GM18520 (cell line): ENCODE measurements around the gene KLHDC7B.
"Not testable (repeated sequence)": the region's sequence is repeated elsewhere in the genome, so short reads cannot be mapped to it uniquely, and the experiment has no call there.

Source experiments
- ATAC-seq: cut with Tn5 transposase; IDR thresholded peaks from one replicate; pipeline ENCODE4 v1.9.1; 2021; ENCODE audit not compliant: unreplicated experiment

KLHDC7B gene

GRCh38 chr22:50517495-50518260 lies 28.0 kb upstream of the KLHDC7B start:
- no peak for ATAC-seq

- no peak for ATAC-seq
Observed at GRCh38 chr22:50518606-50519005, 27.1 kb upstream of the KLHDC7B start.

GRCh38 chr22:50519151-50519550 lies 26.5 kb upstream of the KLHDC7B start:
- no peak for ATAC-seq

GRCh38 chr22:50520184-50520583 lies 25.5 kb upstream of the KLHDC7B start:
- ATAC-seq = not testable (repeated sequence)

- ATAC-seq = no peak
Observed at GRCh38 chr22:50520826-50521453, 24.8 kb upstream of the KLHDC7B start.

- ATAC-seq = no peak
Observed at GRCh38 chr22:50521710-50522109, 24.0 kb upstream of the KLHDC7B start.

GRCh38 chr22:50522208-50522805 lies 23.4 kb upstream of the KLHDC7B start:
- ATAC-seq = no peak

- ATAC-seq = no peak
Observed at GRCh38 chr22:50522806-50523438, 22.8 kb upstream of the KLHDC7B start.

GRCh38 chr22:50523458-50523805 lies 22.3 kb upstream of the KLHDC7B start:
- ATAC-seq = no peak

- ATAC-seq = no peak
Observed at GRCh38 chr22:50523806-50524675, 21.7 kb upstream of the KLHDC7B start.

GRCh38 chr22:50524676-50525103 lies 21.0 kb upstream of the KLHDC7B start:
- ATAC-seq = no peak

- ATAC-seq = peak; percentile 31
Observed at GRCh38 chr22:50525104-50525857, 20.4 kb upstream of the KLHDC7B start, which contains the start of gene SCO2. Gene SCO2 (minus strand): TSS chr22:50525598. CDS start chr22:50524411, 1,187 bp downstream.

- ATAC-seq = no peak
Observed at GRCh38 chr22:50525858-50526107, 19.9 kb upstream of the KLHDC7B start.

- peak; percentile 23 for ATAC-seq
Observed at GRCh38 chr22:50526108-50526833, 19.4 kb upstream of the KLHDC7B start.

GRCh38 chr22:50526834-50527801 lies 18.6 kb upstream of the KLHDC7B start:
- ATAC-seq = no peak

GRCh38 chr22:50527921-50528681 lies 17.6 kb upstream of the KLHDC7B start:
- no peak for ATAC-seq

GRCh38 chr22:50528682-50529415 lies 16.9 kb upstream of the KLHDC7B start:
- no peak for ATAC-seq
